ENCODE results near the gene FOXK1.
"Not testable (repeated sequence)": the region's sequence is repeated elsewhere in the genome, so short reads cannot be mapped to it uniquely, and the experiment has no call there.

Gene FOXK1

GRCh38 chr7:4641667-4642467 is 40.2 kb upstream of the FOXK1 start:
- Histone ChIP-seq H3K4me3 (ENCODE audit: low read depth, low read length) (peak overlapping the region; percentile 71), H3K27ac (peak overlapping the region; percentile 95), H3K9me3 (ENCODE audit: severe bottlenecking) (no peaks in the 10 kb centered on the region), H3K36me3 (no peaks in the 10 kb centered on the region), H3K27me3 (ENCODE audit: insufficient read depth, low read depth, severe bottlenecking) (no peaks in the 10 kb centered on the region)
- DNase-seq = peak; percentile 92
- peak; percentile 66 for TF ChIP-seq CTCF (IDR thresholded peaks at IDR 0.05; ENCODE audit: low read depth, low read length)

GRCh38 chr7:4642468-4643203 is 39.5 kb upstream of the FOXK1 start:
- TF ChIP-seq CTCF (IDR thresholded peaks at IDR 0.05; ENCODE audit: low read depth, low read length) = no peak
- Histone ChIP-seq H3K36me3 (no peaks in the 10 kb centered on the region), H3K27ac (peak overlapping the region; percentile 95), H3K4me3 (ENCODE audit: low read depth, low read length) (peak overlapping the region; percentile 71), H3K9me3 (ENCODE audit: severe bottlenecking) (no peaks in the 10 kb centered on the region), H3K27me3 (ENCODE audit: insufficient read depth, low read depth, severe bottlenecking) (no peaks in the 10 kb centered on the region)
- no peak for DNase-seq

- DNase-seq; H3K36me3 ChIP-seq; H3K27me3 ChIP-seq (ENCODE audit: insufficient read depth, low read depth, severe bottlenecking); H3K4me3 ChIP-seq (ENCODE audit: low read depth, low read length); H3K27ac ChIP-seq; H3K9me3 ChIP-seq (ENCODE audit: severe bottlenecking): not testable (repeated sequence)
Observed at GRCh38 chr7:4643204-4643471, 39.0 kb upstream of the FOXK1 start.

- no peak for DNase-seq
- H3K27ac ChIP-seq = no peak overlapping the region
- no peak for TF ChIP-seq CTCF (IDR thresholded peaks at IDR 0.05; ENCODE audit: low read depth, low read length)
- H3K9me3 ChIP-seq (ENCODE audit: severe bottlenecking) = no peaks in the 10 kb centered on the region
- no peaks in the 10 kb centered on the region for H3K27me3 ChIP-seq (ENCODE audit: insufficient read depth, low read depth, severe bottlenecking)
- H3K4me3 ChIP-seq (ENCODE audit: low read depth, low read length) = no peak overlapping the region
- no peaks in the 10 kb centered on the region for H3K36me3 ChIP-seq
Observed at GRCh38 chr7:4645246-4645645, 36.8 kb upstream of the FOXK1 start.

- no peak for TF ChIP-seq CTCF (IDR thresholded peaks at IDR 0.05; ENCODE audit: low read depth, low read length)
- Histone ChIP-seq H3K27me3 (ENCODE audit: insufficient read depth, low read depth, severe bottlenecking) (no peaks in the 10 kb centered on the region), H3K4me3 (ENCODE audit: low read depth, low read length) (no peak overlapping the region), H3K9me3 (ENCODE audit: severe bottlenecking) (no peaks in the 10 kb centered on the region), H3K27ac (no peak overlapping the region), H3K36me3 (no peaks in the 10 kb centered on the region)
- DNase-seq = no peak
Observed at GRCh38 chr7:4648111-4648510, 34.0 kb upstream of the FOXK1 start.

GRCh38 chr7:4650433-4651047 is 31.6 kb upstream of the FOXK1 start:
- peak overlapping the region; percentile 92 for H3K27ac ChIP-seq
- H3K36me3 ChIP-seq = no peaks in the 10 kb centered on the region
- no peak overlapping the region for H3K4me3 ChIP-seq (ENCODE audit: low read depth, low read length)
- no peaks in the 10 kb centered on the region for H3K9me3 ChIP-seq (ENCODE audit: severe bottlenecking)
- no peaks in the 10 kb centered on the region for H3K27me3 ChIP-seq (ENCODE audit: insufficient read depth, low read depth, severe bottlenecking)
- TF ChIP-seq CTCF (IDR thresholded peaks at IDR 0.05; ENCODE audit: low read depth, low read length) = no peak
- peak; percentile 90 for DNase-seq
